Measurements from ENCODE around the gene DNAJC4. TPM values are rescaled to one million over a fixed set of nuclear protein-coding genes. Genes with fewer than 3 reads are reported as not detected.

The DNAJC4 gene
- total and polyA plus RNA-seq, 7 donors: 22.9 to 45.8 (median 29.6) TPM

DNA sequence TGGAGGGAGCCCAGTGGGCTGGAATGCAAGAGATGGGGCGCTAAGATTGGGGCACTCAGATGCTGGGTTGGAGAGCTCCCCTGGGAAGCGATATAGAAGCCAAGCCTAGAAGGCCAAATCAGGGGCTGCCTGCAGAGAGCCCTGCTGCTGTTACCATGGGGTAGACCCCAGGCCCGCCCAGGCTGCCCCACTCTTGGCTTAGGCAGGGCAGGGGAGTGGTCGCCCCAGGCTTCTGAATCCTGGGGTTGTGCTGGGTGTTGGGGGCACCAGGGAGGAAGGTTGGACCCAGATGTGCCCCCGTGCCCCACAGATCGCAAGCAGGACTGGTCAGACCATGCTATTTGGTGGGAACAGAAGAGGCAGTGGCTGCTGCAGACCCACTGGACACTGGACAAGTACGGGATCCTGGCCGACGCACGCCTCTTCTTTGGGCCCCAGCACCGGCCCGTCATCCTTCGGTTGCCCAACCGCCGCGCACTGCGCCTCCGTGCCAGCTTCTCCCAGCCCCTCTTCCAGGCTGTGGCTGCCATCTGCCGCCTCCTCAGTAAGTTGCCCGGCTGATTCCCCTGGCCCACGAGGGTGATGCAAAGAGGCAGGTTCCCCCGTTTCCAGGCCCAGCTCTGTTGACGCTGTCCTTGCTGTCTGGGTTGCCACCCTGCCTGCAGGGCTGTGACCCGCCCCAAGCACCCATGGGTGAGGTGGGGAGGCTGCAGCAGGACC is 19.9 kb upstream of the DNAJC4 start:
- TF ChIP-seq, protein P1, sequence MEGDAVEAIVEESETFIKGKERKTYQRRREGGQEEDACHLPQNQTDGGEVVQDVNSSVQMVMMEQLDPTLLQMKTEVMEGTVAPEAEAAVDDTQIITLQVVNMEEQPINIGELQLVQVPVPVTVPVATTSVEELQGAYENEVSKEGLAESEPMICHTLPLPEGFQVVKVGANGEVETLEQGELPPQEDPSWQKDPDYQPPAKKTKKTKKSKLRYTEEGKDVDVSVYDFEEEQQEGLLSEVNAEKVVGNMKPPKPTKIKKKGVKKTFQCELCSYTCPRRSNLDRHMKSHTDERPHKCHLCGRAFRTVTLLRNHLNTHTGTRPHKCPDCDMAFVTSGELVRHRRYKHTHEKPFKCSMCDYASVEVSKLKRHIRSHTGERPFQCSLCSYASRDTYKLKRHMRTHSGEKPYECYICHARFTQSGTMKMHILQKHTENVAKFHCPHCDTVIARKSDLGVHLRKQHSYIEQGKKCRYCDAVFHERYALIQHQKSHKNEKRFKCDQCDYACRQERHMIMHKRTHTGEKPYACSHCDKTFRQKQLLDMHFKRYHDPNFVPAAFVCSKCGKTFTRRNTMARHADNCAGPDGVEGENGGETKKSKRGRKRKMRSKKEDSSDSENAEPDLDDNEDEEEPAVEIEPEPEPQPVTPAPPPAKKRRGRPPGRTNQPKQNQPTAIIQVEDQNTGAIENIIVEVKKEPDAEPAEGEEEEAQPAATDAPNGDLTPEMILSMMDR (IDR thresholded peaks at IDR 0.05): no peak
- no peaks in the 10 kb centered on the region for H3K9me3 ChIP-seq
- DNase-seq (no peak), ATAC-seq (no peak)
- 90 to 94% (median 91%) methylated on average over 18 to 24 of the region's 24 CpGs for WGBS, 3 donors
- no peak overlapping the region for H3K4me3 ChIP-seq
- no peaks in the 10 kb centered on the region for H3K27me3 ChIP-seq (ENCODE audit: insufficient read depth in 3 of 3, low read length in 2 of 3)
- H3K27ac ChIP-seq: no peak overlapping the region
- intact Hi-C loops (cut with DNase I): no loop called here
- H3K4me1 ChIP-seq: no peaks in the 10 kb centered on the region
- H3K36me3 ChIP-seq (ENCODE audit: insufficient read depth in 1 of 2, low read depth in 1 of 2): peaks cover 0 to 36% of the 10 kb centered on the region in 2 donors

DNA sequence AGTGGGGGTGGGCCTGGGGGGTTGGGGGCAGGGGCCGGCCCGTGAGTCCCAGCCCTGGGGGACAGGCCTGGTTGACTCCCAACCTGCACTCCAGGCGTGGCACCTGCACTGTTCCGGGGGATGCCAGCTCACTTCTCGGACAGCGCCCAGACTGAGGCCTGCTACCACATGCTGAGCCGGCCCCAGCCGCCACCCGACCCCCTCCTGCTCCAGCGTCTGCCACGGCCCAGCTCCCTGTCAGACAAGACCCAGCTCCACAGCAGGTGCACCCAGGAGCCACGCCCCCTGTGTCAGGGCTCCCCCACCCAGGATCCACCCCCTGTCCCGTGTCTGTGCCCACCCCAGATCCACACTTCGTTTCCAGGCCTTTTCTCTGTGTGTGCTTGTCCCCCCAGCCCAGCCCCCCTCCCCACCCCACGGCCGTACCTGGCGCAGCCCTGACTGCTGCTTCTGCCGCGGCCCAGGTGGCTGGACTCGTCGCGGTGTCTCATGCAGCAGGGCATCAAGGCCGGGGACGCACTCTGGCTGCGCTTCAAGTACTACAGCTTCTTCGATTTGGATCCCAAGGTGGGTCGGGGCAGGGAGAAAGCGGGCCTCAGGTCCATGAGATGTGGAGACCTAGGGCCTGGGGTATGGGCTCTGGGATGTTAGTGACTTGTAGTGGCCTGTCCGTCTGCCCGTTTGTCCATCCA is 19.0 kb upstream of the DNAJC4 start:
- WGBS, 3 donors: 84 to 91% (median 87%) methylated on average over 27 to 30 of the region's 30 CpGs
- TF ChIP-seq, protein P1 (IDR thresholded peaks at IDR 0.05): no peak
- H3K27me3 ChIP-seq (ENCODE audit: insufficient read depth in 3 of 3, low read length in 2 of 3): no peaks in the 10 kb centered on the region
- peaks cover 0 to 31% of the 10 kb centered on the region in 2 donors for H3K36me3 ChIP-seq (ENCODE audit: insufficient read depth in 1 of 2, low read depth in 1 of 2)
- ATAC-seq (no peak), DNase-seq (no peak)
- intact Hi-C loops (cut with DNase I): no loop called here
- H3K9me3 ChIP-seq: no peaks in the 10 kb centered on the region
- no peaks in the 10 kb centered on the region for H3K4me1 ChIP-seq
- H3K27ac ChIP-seq: no peak overlapping the region
- no peak overlapping the region for H3K4me3 ChIP-seq

DNA sequence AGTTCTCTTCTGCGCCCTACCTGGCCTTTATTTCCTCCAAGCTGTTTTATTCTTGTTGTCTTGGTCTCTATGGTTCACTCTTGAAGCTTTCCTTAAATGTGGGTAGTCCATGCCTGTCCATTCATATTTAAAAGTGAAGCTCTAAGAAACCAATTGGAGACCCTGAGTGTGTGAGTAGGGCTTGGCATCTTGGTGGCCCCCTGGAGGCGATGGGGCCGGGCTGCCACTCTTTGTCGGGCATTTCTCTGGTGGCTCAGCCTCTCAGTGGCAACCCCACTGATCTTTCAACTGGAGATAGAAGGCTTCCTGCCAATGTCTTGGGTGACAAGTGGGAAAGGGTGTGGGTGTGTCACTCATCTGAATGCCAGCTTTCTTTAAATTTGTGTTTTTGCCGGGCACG is 13.5 kb upstream of the DNAJC4 start:
- H3K27ac ChIP-seq: no peak overlapping the region
- no peak for DNase-seq
- intact Hi-C loops (cut with DNase I): no loop called here
- H3K9me3 ChIP-seq: no peaks in the 10 kb centered on the region
- no peak overlapping the region for H3K4me3 ChIP-seq
- no peaks in the 10 kb centered on the region for H3K27me3 ChIP-seq (ENCODE audit: insufficient read depth in 3 of 3, low read length in 2 of 3)
- no peak for ATAC-seq
- TF ChIP-seq, protein P1 (IDR thresholded peaks at IDR 0.05): no peak
- H3K4me1 ChIP-seq: no peaks in the 10 kb centered on the region
- H3K36me3 ChIP-seq (ENCODE audit: insufficient read depth in 1 of 2, low read depth in 1 of 2): peaks cover 0 to 32% of the 10 kb centered on the region in 2 donors
- WGBS, 3 donors: 75 to 84% (median 82%) methylated on average over 6 of the region's 6 CpGs

DNA sequence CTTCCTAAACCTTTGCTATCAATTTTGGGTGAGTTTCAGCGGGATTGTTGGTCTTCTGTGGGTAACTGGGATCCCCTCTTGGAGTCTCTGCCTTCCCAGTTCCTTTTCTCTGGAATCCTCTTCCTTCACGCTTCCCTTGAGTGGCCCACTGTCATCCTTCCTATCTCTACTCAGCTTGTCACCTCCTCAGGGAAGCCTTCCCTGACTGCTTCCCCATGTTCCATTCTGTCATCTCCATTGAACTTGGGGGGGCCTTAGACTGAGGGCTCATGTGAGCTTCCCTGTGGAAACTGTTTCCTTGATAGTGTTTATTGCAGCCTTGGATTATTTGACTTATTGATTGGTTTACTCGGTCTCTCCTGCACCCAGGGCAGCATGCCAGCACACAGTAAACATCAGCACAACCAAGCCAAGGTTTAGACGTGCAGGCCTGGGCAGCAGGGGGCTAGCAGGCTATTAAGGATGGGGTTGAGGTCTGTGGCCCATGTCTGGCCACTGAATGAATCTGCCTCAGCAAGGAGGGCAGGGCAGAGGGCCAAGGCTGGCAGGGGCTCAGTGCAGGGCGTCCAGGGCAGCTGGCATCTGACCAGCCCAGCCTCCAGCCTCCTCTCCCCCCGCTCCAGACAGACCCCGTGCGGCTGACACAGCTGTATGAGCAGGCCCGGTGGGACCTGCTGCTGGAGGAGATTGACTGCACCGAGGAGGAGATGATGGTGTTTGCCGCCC is 11.6 kb upstream of the DNAJC4 start:
- intact Hi-C loops (cut with DNase I): no loop called here
- peaks cover 13% of the 10 kb centered on the region for H3K4me1 ChIP-seq
- ATAC-seq: no peak
- peaks cover 0 to 29% of the 10 kb centered on the region in 2 donors for H3K36me3 ChIP-seq (ENCODE audit: insufficient read depth in 1 of 2, low read depth in 1 of 2)
- H3K27me3 ChIP-seq (ENCODE audit: insufficient read depth in 3 of 3, low read length in 2 of 3): no peaks in the 10 kb centered on the region
- no peak overlapping the region for H3K27ac ChIP-seq
- no peaks in the 10 kb centered on the region for H3K9me3 ChIP-seq
- 40 to 65% (median 57%) methylated on average over 9 to 11 of the region's 11 CpGs for WGBS, 3 donors
- no peak for DNase-seq
- no peak overlapping the region for H3K4me3 ChIP-seq
- TF ChIP-seq, protein P1 (IDR thresholded peaks at IDR 0.05): no peak

Data from psoas muscle (tissue), 8 donors.